ENCODE data around the gene HPDL.

- TF ChIP-seq PATZ1 (CRISPR knock-in tag; IDR thresholded peaks at IDR 0.05; ENCODE audit: borderline replicate concordance) (no peak), ZFP30 (CRISPR knock-in tag; IDR thresholded peaks at IDR 0.05) (no peak), ZFP3 (CRISPR knock-in tag; IDR thresholded peaks at IDR 0.05) (no peak), CREB5 (CRISPR knock-in tag; IDR thresholded peaks at IDR 0.05; ENCODE audit: low read depth) (no peak), ARNTL (CRISPR knock-in tag; IDR thresholded peaks at IDR 0.05; ENCODE audit: borderline replicate concordance, low read depth) (no peak), TSHZ2 (CRISPR knock-in tag; IDR thresholded peaks at IDR 0.05) (no peak), PPARA (CRISPR knock-in tag; IDR thresholded peaks at IDR 0.05; ENCODE audit: borderline replicate concordance) (no peak), CSRNP3 (CRISPR knock-in tag; IDR thresholded peaks at IDR 0.05) (no peak), ZNF8 (CRISPR knock-in tag; IDR thresholded peaks at IDR 0.05) (no peak), OSR1 (CRISPR knock-in tag; IDR thresholded peaks at IDR 0.05) (no peak), TOX (CRISPR knock-in tag; IDR thresholded peaks at IDR 0.05; ENCODE audit: borderline replicate concordance) (no peak), CSDC2 (CRISPR knock-in tag; IDR thresholded peaks at IDR 0.05) (no peak)
Measured at GRCh38 chr1:45340816-45341466, 14.2 kb downstream of the HPDL start.

Measured in SK-N-SH treated with all-trans-retinoic acid at 6 μM for 48 hours (cell line).